GM21528 (cell line): ENCODE results near the gene DYNC2LI1.
"Not testable (repeated sequence)": the region's sequence is repeated elsewhere in the genome, so short reads cannot be mapped to it uniquely, and the experiment has no call there.

ENCODE experiments used
- ATAC-seq: cut with Tn5 transposase; IDR thresholded peaks from one replicate; pipeline ENCODE4 v1.9.1; 2021; ENCODE audit warnings: mild to moderate bottlenecking, moderate library complexity; ENCODE audit not compliant: unreplicated experiment, low FRiP score

DYNC2LI1 gene

GRCh38 chr2:43773876-43774613 lies at the start of gene DYNC2LI1:
TSS of gene DYNC2LI1 (plus strand) at chr2:43774039. CDS start at chr2:43774139, 100 bp downstream.
- ATAC-seq: peak; percentile 97

- ATAC-seq: no peak
Observed at GRCh38 chr2:43724728-43725526, 48.9 kb upstream of the DYNC2LI1 start.

- no peak for ATAC-seq
Observed at GRCh38 chr2:43725711-43726246, 48.1 kb upstream of the DYNC2LI1 start.

- ATAC-seq: not testable (repeated sequence)
Observed at GRCh38 chr2:43726961-43727633, 46.7 kb upstream of the DYNC2LI1 start.

GRCh38 chr2:43727634-43728014 lies 46.2 kb upstream of the DYNC2LI1 start:
- ATAC-seq: no peak

- ATAC-seq: no peak
Observed at GRCh38 chr2:43729491-43730174, 44.2 kb upstream of the DYNC2LI1 start.

GRCh38 chr2:43731211-43731610 lies 42.6 kb upstream of the DYNC2LI1 start:
- ATAC-seq: no peak

- no peak for ATAC-seq
Observed at GRCh38 chr2:43736637-43737036, 37.2 kb upstream of the DYNC2LI1 start.

GRCh38 chr2:43737097-43737854 lies 36.6 kb upstream of the DYNC2LI1 start:
- no peak for ATAC-seq

GRCh38 chr2:43737855-43738254 lies 36.0 kb upstream of the DYNC2LI1 start:
- no peak for ATAC-seq

GRCh38 chr2:43738257-43738656 lies 35.6 kb upstream of the DYNC2LI1 start:
- ATAC-seq: no peak

GRCh38 chr2:43743706-43744105 lies 30.1 kb upstream of the DYNC2LI1 start:
- no peak for ATAC-seq

GRCh38 chr2:43745457-43745856 lies 28.4 kb upstream of the DYNC2LI1 start:
- no peak for ATAC-seq

GRCh38 chr2:43748333-43748732 lies 25.5 kb upstream of the DYNC2LI1 start:
- ATAC-seq: no peak

GRCh38 chr2:43749583-43749982 lies 24.3 kb upstream of the DYNC2LI1 start:
- ATAC-seq: no peak

- no peak for ATAC-seq
Observed at GRCh38 chr2:43751476-43751990, 22.3 kb upstream of the DYNC2LI1 start.

GRCh38 chr2:43752302-43752701 lies 21.5 kb upstream of the DYNC2LI1 start:
- no peak for ATAC-seq

- ATAC-seq: no peak
Observed at GRCh38 chr2:43754180-43754579, 19.7 kb upstream of the DYNC2LI1 start.

- ATAC-seq: no peak
Observed at GRCh38 chr2:43758739-43759138, 15.1 kb upstream of the DYNC2LI1 start.
